ENCODE results near the gene WEE1.

Gene WEE1

DNA sequence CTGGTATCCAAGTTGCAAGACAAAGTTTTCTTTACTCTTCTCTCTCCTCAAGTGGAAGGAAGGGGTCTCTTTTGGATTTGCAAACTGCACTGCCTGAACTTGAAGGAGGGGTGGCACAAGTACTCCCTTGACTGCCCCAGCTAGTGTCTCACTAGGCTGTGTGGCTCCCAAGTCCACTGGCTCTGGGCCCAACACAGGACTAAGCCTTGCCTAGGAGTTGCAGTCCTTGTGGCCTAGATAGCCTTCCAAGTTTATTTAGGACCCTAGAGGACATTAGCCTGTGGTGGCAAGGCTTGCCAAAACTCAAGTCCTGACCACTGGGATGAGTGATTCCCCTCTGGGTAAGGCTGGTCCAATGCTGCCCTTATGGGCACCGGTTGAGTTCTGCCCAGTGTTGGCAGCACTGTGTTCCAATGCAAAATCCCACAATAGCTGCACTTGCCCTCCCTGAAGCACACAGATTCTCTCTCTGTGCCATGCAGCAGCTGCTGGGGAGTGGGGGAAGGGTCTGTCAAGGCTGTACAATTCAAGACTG, 10.2 kb upstream of the WEE1 start:
- TF ChIP-seq POU2F2 (IDR thresholded peaks at IDR 0.05; ENCODE audit: low read depth, low read length) = no peak
- TF ChIP-seq SPI1 (IDR thresholded peaks at IDR 0.05; ENCODE audit: low read depth, low read length) = no peak
- no peak for TF ChIP-seq TAF1 (IDR thresholded peaks at IDR 0.05; ENCODE audit: low read depth, low read length)
- TF ChIP-seq PAX5 (IDR thresholded peaks at IDR 0.05; ENCODE audit: insufficient read depth, low read length, severe bottlenecking) = no peak
- no peak for TF ChIP-seq POLR2AphosphoS5 (IDR thresholded peaks at IDR 0.05; ENCODE audit: low read depth, low read length)
- TF ChIP-seq POLR2A (IDR thresholded peaks at IDR 0.05; ENCODE audit: low read depth, low read length) = no peak
- DNase-seq (ENCODE audit: insufficient read length, low spot score) (no peak), FAIRE-seq (no peak)

DNA sequence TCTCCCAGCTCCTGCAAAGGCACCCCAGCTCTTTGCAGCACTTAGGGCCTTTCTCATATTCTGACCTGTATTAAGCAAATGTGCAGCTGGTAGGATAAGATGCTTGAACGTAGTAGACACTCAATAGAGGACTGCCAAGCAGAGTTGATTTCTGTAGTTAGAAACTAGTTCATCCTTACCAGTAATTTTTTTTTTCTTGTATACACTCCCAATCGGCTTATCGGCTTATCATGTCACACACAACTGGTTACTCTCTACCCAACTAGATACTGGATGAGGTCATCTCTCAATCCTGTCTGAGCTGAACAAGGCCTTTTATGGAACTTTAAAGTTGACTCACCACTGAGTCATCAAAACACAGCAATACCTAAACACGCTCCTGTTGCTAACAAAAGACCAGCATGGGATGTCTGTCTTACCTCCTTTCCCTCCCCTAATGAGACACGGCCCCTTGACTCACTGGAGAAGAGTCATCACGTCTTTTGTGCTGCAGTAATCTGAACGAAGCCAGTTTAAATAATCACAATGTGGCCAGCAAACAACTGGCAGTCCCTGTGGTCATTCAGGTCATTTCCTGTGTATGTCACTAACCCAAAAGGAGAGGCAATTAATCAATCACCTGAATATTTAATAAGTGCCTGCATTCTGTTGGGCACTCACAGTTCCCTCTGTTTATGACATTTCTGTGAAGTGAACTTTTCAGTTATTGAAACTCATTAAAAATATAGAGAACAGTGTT, 7.5 kb upstream of the WEE1 start:
- DNase-seq (ENCODE audit: insufficient read length, low spot score) (peak; percentile 32), FAIRE-seq (peak; percentile 83)
- TF ChIP-seq POLR2AphosphoS5 (IDR thresholded peaks at IDR 0.05; ENCODE audit: low read depth, low read length) (no peak), POU2F2 (IDR thresholded peaks at IDR 0.05; ENCODE audit: low read depth, low read length) (0 out of 2 replicates have a peak, but pooled peaks have one; percentile 42), POLR2A (IDR thresholded peaks at IDR 0.05; ENCODE audit: low read depth, low read length) (peak; percentile 52)

- DNase-seq (ENCODE audit: insufficient read length, low spot score) (no peak), FAIRE-seq (no peak)
- TF ChIP-seq SPI1 (IDR thresholded peaks at IDR 0.05; ENCODE audit: low read depth, low read length) (no peak), POLR2AphosphoS5 (IDR thresholded peaks at IDR 0.05; ENCODE audit: low read depth, low read length) (no peak)
Observed at GRCh38 chr11:9566561-9567063, 6.9 kb upstream of the WEE1 start.

GRCh38 chr11:9567401-9567800, 6.1 kb upstream of the WEE1 start:
- DNase-seq (ENCODE audit: insufficient read length, low spot score) (no peak), FAIRE-seq (no peak)
- TF ChIP-seq TAF1 (IDR thresholded peaks at IDR 0.05; ENCODE audit: low read depth, low read length) (no peak), PAX5 (IDR thresholded peaks at IDR 0.05; ENCODE audit: insufficient read depth, low read length, severe bottlenecking) (no peak), POLR2AphosphoS5 (IDR thresholded peaks at IDR 0.05; ENCODE audit: low read depth, low read length) (no peak), POU2F2 (IDR thresholded peaks at IDR 0.05; ENCODE audit: low read depth, low read length) (no peak), POLR2A (IDR thresholded peaks at IDR 0.05; ENCODE audit: low read depth, low read length) (no peak), SPI1 (IDR thresholded peaks at IDR 0.05; ENCODE audit: low read depth, low read length) (no peak)

DNA sequence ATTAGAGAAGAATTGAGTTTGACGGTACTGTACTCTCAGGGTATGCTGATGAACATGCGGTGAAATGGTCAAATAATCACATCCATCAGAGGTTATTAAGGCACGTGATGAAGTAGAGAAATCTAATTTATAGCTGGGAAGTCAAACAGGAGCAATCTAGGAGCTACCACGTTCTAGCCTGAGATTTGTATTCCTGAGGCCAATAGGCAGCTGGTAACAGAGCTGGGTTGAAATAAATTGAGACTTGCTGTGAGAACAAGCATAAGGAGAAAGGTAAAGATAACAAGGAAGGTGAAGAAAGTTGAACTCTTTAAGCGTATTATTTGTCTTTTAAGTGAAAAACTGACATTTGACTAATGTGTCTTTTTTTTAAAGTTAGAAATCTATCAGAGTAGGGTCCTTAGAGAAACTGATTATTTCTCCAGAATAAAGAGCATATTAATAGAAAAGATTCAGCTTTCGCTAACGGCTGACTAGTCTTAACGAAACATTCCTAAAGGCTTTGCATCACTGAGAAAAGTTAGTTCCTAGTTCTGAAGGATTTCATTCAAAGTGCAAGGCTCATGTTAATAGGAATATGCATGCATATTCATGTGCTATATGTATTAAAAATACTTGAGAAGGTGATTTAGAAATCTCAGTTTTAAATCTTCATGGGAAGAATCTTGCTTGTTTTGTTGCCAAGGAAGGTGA, 5.2 kb upstream of the WEE1 start:
- FAIRE-seq (no peak), DNase-seq (ENCODE audit: insufficient read length, low spot score) (no peak)
- TF ChIP-seq SPI1 (IDR thresholded peaks at IDR 0.05; ENCODE audit: low read depth, low read length) (no peak), PAX5 (IDR thresholded peaks at IDR 0.05; ENCODE audit: insufficient read depth, low read length, severe bottlenecking) (no peak), POLR2AphosphoS5 (IDR thresholded peaks at IDR 0.05; ENCODE audit: low read depth, low read length) (no peak), POLR2A (IDR thresholded peaks at IDR 0.05; ENCODE audit: low read depth, low read length) (no peak), TAF1 (IDR thresholded peaks at IDR 0.05; ENCODE audit: low read depth, low read length) (no peak), POU2F2 (IDR thresholded peaks at IDR 0.05; ENCODE audit: low read depth, low read length) (no peak)

DNA sequence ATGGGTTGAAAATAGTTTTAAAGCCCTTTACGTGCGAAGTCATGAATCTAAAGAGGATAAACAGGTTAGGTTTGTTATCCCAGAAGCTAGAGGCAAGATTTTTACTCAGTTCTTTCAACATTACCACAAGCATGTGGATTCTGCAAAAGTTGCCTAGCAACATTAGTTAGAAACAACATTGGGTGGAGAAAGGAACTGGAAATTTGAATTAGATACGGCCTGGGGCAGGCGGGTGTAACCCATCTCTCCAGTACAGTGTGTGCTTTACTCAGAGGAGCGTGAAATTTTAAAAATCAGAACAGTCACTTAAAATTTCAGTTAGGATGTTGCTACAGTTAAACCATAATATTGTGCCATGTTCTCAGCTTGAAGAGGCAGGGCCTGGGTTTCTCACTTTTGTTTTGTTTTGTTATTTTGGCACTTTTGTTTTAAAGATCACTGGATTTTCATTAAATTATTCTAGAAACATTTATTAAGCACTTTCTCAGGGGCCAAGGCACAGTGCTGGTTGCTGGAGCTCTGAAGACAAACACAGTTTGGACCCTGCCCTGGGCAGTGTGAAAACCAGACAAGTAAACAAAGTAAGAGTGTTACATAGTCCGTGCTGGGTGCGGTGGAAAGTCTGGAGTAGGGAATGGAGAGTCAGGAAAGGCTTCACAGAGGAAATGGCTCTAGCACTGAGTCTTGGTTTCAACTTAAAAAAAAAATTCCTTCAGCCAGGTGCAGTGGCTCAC, 4.4 kb upstream of the WEE1 start:
- TF ChIP-seq POLR2A (IDR thresholded peaks at IDR 0.05; ENCODE audit: low read depth, low read length) (no peak), SPI1 (IDR thresholded peaks at IDR 0.05; ENCODE audit: low read depth, low read length) (peak; percentile 57; the same call in 1 of the 2 replicates)
- no peak for DNase-seq (ENCODE audit: insufficient read length, low spot score)
- peak; percentile 9 for FAIRE-seq

GRCh38 chr11:9569588-9570164, 3.8 kb upstream of the WEE1 start:
- FAIRE-seq (no peak), DNase-seq (ENCODE audit: insufficient read length, low spot score) (no peak)
- TF ChIP-seq TAF1 (IDR thresholded peaks at IDR 0.05; ENCODE audit: low read depth, low read length) = no peak
- no peak for TF ChIP-seq SPI1 (IDR thresholded peaks at IDR 0.05; ENCODE audit: low read depth, low read length)
- TF ChIP-seq POLR2AphosphoS5 (IDR thresholded peaks at IDR 0.05; ENCODE audit: low read depth, low read length) = no peak
- TF ChIP-seq POLR2A (IDR thresholded peaks at IDR 0.05; ENCODE audit: low read depth, low read length) = no peak
- TF ChIP-seq POU2F2 (IDR thresholded peaks at IDR 0.05; ENCODE audit: low read depth, low read length) = no peak

DNA sequence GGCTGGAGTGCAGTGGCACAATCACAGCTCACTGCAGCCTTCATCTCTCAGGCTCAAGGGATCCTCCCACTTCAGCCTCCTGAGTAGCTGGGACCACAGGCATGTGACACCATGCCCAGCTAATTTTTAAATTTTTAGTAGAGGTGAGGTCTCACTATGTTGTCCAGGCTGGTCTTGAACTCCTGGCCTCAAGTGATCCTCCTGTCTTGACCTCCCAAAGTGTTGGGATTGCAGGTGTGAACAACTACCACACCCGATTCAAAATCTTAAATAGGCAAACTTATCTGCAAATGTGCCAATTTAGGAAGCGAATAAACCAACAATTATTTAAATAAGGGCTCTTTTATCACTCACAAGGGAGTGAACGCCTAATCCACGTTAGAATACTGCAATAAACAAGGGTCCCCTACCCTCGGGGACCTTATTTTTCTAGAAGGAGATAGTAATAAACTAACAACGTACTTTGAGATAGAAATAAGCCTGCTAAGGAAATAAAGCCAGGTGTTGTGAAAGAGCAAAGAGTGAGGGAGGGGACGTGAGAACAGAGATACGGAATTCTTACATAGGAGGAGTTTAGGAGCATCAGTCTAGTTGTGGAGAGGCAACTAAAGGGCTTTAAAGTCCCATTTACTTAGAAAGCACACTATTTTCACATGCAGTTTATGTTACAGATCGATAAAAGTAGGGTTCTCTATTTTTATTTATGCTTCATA, 3.0 kb upstream of the WEE1 start:
- no peak for DNase-seq (ENCODE audit: insufficient read length, low spot score)
- no peak for TF ChIP-seq TAF1 (IDR thresholded peaks at IDR 0.05; ENCODE audit: low read depth, low read length)
- TF ChIP-seq POU2F2 (IDR thresholded peaks at IDR 0.05; ENCODE audit: low read depth, low read length) = no peak
- no peak for TF ChIP-seq POLR2AphosphoS5 (IDR thresholded peaks at IDR 0.05; ENCODE audit: low read depth, low read length)
- no peak for TF ChIP-seq SPI1 (IDR thresholded peaks at IDR 0.05; ENCODE audit: low read depth, low read length)
- TF ChIP-seq POLR2A (IDR thresholded peaks at IDR 0.05; ENCODE audit: low read depth, low read length) = no peak
- no peak for TF ChIP-seq PAX5 (IDR thresholded peaks at IDR 0.05; ENCODE audit: insufficient read depth, low read length, severe bottlenecking)
- FAIRE-seq = no peak

Data from GM12891 (cell line).